K562 (cell line): ENCODE results near the gene N4BP3. TPM values are rescaled to one million over a fixed set of nuclear protein-coding genes. Genes with fewer than 3 reads are reported as not detected.
A peak's percentile ranks its signal among the peaks of the same experiment; 100 is the strongest.
"Not testable (repeated sequence)": the region's sequence is repeated elsewhere in the genome, so short reads cannot be mapped to it uniquely, and the experiment has no call there.

ENCODE experiments used
- ATF7 ChIP-seq: fragments of 450-650 bp; IDR thresholded peaks from 2 replicates; pipeline ENCODE4 v1.7.1; 2014; ENCODE audit warnings: mild to moderate bottlenecking, moderate library complexity
- CREM ChIP-seq: IDR thresholded peaks from 2 replicates; pipeline ENCODE4 v1.6.1; 2014; ENCODE audit warnings: antibody characterized with exemption, low read depth
- CTBP1 ChIP-seq: fragments of 450-650 bp; IDR thresholded peaks from 2 replicates; pipeline ENCODE4 v1.6.1; 2016; ENCODE audit warnings: borderline replicate concordance
- FOXM1 ChIP-seq, 2 experiments: fragments of 450-650 bp in 1 of 2; sonication (generic) in 1 of 2; formaldehyde crosslinking in 1 of 2; IDR thresholded peaks; 2 replicates each; pipeline versions ENCODE4 v1.6.1 to v1.9.0; 2017 to 2022; ENCODE audit warnings: low read depth in 2 of 2, mild to moderate bottlenecking in 2 of 2, missing genetic modification reagents in 1 of 2, moderate library complexity in 1 of 2
- JUND ChIP-seq, 2 experiments: IDR thresholded peaks; 2 replicates in 1 of 2; 3 replicates in 1 of 2; pipeline ENCODE4 v1.6.1; 2011; ENCODE audit warnings: borderline replicate concordance in 2 of 2, low read depth in 2 of 2, low read length in 2 of 2, improper control_type of control experiment in 1 of 2, missing biosample characterization in 1 of 2, missing genetic modification characterization in 1 of 2, missing genetic modification reagents in 1 of 2
- POLR2AphosphoS5 ChIP-seq: IDR thresholded peaks from 2 replicates; pipeline ENCODE4 v1.6.1; 2011; ENCODE audit warnings: mild to moderate bottlenecking, low read depth, low read length, moderate library complexity; ENCODE audit not compliant: control insufficient read depth, insufficient read depth
- POLR2G ChIP-seq: fragments of 200-400 bp; formaldehyde crosslinking; IDR thresholded peaks from 2 replicates; pipeline ENCODE4 v1.6.1; 2017; ENCODE audit warnings: low read depth, mild to moderate bottlenecking, antibody characterized with exemption, low read length, moderate library complexity
- PRDM10 ChIP-seq: fragments of 450-650 bp; IDR thresholded peaks from 2 replicates; pipeline ENCODE4 v1.6.1; 2018; ENCODE audit not compliant: partially characterized antibody
- RNF2 ChIP-seq: sonication (generic); IDR thresholded peaks from 2 replicates; pipeline ENCODE4 v1.6.1; 2016
- RREB1 ChIP-seq: fragments of 250-450 bp; sonication (Bioruptor Pico); IDR thresholded peaks from 2 replicates; pipeline ENCODE4 v1.4.0; 2020
- SMARCC2 ChIP-seq: fragments of 450-650 bp; IDR thresholded peaks from 2 replicates; pipeline ENCODE4 v1.6.1; 2017; ENCODE audit warnings: antibody characterized with exemption, moderate library complexity, mild to moderate bottlenecking, low read depth
- TBL1XR1 ChIP-seq, 2 experiments: IDR thresholded peaks; 2 replicates each; pipeline ENCODE4 v1.6.1; 2012; ENCODE audit warnings: improper control_type of control experiment in 2 of 2, low read length in 2 of 2, mild to moderate bottlenecking in 1 of 2
- ZBTB7A ChIP-seq: IDR thresholded peaks from 2 replicates; pipeline ENCODE4 v1.6.1; 2011; ENCODE audit warnings: low read depth, mild to moderate bottlenecking, low read length, moderate library complexity, borderline replicate concordance; ENCODE audit not compliant: control insufficient read depth
- ZNF589 ChIP-seq: fragments of 200-800 bp; sonication (Bioruptor generic); IDR thresholded peaks from 2 replicates; pipeline ENCODE4 v1.6.1; 2016; ENCODE audit warnings: low read depth, missing genetic modification characterization, missing compliant biosample characterization
- polyA plus RNA-seq, 8 experiments: library from polyadenylated mRNA; depleted of rRNA in 4 of 8; stranded (reverse) in 5 of 8; unstranded in 3 of 8; fragments of >200 nt; fragmentation: Nextera tagmentation in 2 of 8; fragmentation: Illumina TruSeq in 1 of 8; extraction: Ambion mirVana in 2 of 8; extraction: Trizol in 1 of 8; gene quantifications; 2 replicates each; pipeline versions ENCODE4 v1.2.1 to v1.2.3, GENCODE V29; 2011 to 2014; ENCODE audit warnings: inconsistent platforms in 1 of 8, missing spikeins in 1 of 8
- total RNA-seq, 7 experiments: library from RNA; depleted of rRNA in 6 of 7; stranded (reverse); fragments of >200 nt in 6 of 7; fragmentation: Illumina TruSeq in 2 of 7; extraction: Trizol in 2 of 7; gene quantifications; 2 replicates each; pipeline versions ENCODE4 v1.2.1 to v1.2.3, GENCODE V29; 2011 to 2021; ENCODE audit warnings: low replicate concordance in 1 of 7

The N4BP3 gene
- total and polyA plus RNA-seq, 9 of the 15 experiments (the other 6 are each of a cell fraction or from before 2014, with no cell fraction given) = 0.06 to 7.0 (median 2.4) TPM

GRCh38 chr5:178127300-178128009, 14.1 kb downstream of the N4BP3 start (continued):
- TF ChIP-seq RNF2 (peak; percentile 74; the same call in 1 of the 2 replicates), SMARCC2 (peak; percentile 91), ZNF589 (CRISPR knock-in tag) (0 out of 2 replicates have a peak, but pooled peaks have one; percentile 75), CTBP1 (peak; percentile 65; the same call in 1 of the 2 replicates), RREB1 (CRISPR knock-in tag) (peak; percentile 60; the same call in 1 of the 2 replicates), TBL1XR1 (IDR thresholded peaks at IDR 0.05; ENCODE audit: low read length in 2 of 2) (peak; percentile 35 to 71; a peak in 2 of 4 replicates), ZBTB7A (peak; percentile 85; the same call in 1 of the 2 replicates), PRDM10 (peak; percentile 94), POLR2G (peak; percentile 71), CREM (peak; percentile 73), POLR2AphosphoS5 (peak; percentile 93), FOXM1 (IDR thresholded peaks at IDR 0.05; ENCODE audit: low read depth) (peak; percentile 95), JUND (IDR thresholded peaks at IDR 0.05; ENCODE audit: borderline replicate concordance, low read depth, low read length) (peak; percentile 46; the same call in 1 of the 2 replicates), JUND (tag; IDR thresholded peaks at IDR 0.05; ENCODE audit: borderline replicate concordance, low read depth, low read length) (peak; percentile 56; the same call in 1 of the 3 replicates), ATF7 (peak; percentile 61)
- TF ChIP-seq FOXM1 (CRISPR knock-in tag; IDR thresholded peaks at IDR 0.05; ENCODE audit: low read depth) = not testable (repeated sequence)
